Measurements from ENCODE around the gene DNAJC25.

The DNAJC25 gene

DNA sequence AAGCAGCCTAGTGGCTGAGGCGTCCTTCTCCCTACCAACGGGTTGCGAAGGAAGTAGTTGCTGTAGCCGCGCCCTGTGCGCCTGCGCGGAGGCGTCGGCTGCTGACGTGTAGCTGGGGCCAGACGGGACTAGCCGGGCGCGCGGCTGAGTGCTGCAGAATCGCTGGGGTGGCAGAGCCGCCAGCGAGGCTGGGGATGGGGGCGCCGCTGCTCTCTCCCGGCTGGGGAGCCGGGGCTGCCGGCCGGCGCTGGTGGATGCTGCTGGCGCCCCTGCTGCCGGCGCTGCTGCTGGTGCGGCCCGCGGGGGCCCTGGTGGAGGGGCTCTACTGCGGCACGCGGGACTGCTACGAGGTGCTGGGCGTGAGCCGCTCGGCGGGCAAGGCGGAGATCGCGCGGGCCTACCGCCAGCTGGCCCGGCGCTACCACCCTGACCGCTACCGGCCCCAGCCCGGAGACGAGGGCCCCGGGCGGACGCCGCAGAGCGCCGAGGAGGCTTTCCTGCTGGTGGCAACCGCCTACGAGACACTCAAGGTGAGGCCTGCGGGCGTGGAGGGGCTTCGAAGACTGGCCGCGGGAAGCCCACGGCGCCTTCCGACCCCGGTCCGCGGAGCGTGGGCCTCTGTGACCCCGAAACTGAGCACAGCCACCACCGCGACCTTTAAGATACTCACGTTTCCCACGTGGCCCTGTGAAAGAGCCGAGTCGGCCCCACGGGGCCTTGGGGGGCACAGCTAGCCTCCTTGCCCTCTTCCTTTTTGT, at the start of gene DNAJC25:
TSS of gene DNAJC25 (plus strand) at position 121 of the 758 bp plus-strand sequence. CDS start at position 195, 74 bp downstream.
- in situ Hi-C loops (cut with MboI; ENCODE audit: low sequenced_read_pairs) = no loop called here
- no peaks in the 10 kb centered on the region for H3K27me3 ChIP-seq (ENCODE audit: low read depth)
- H3K4me3 ChIP-seq = peak within 1 kb of the TSS; percentile 65
- no peaks in the 10 kb centered on the region for H3K36me3 ChIP-seq (replicated peaks)
- H3K9me3 ChIP-seq = no peaks in the 10 kb centered on the region
- DNase-seq (ENCODE audit: low spot score in 2 of 2) = peak; percentile 95 to 96
- H3K4me1 ChIP-seq = peaks cover 10% of the 10 kb centered on the region

DNA sequence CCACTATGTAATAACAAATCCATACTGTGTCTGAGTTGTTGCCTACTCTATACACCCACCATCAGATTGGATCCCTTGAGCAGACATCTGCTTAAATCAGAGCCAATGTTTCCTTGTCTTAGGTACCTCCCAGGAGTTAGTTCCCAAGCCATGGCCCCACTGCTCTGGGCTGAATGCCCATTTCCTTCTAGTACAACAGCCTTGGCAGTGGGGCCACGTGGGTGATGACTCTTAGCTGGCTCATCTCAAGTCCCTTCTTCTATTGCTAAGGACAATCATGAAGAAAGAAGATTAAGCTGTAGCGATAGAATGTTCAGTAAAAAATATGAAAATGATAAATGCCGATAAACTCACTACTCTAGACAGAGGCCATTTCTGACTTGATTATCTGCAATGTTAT, 48.2 kb upstream of the DNAJC25 start:
- Histone ChIP-seq H3K4me3 (no peak overlapping the region), H3K36me3 (replicated peaks) (peaks cover 64% of the 10 kb centered on the region), H3K9me3 (no peaks in the 10 kb centered on the region), H3K4me1 (no peaks in the 10 kb centered on the region), H3K27me3 (ENCODE audit: low read depth) (no peaks in the 10 kb centered on the region)
- in situ Hi-C loops (cut with MboI; ENCODE audit: low sequenced_read_pairs) = no loop called here
- DNase-seq (ENCODE audit: low spot score in 2 of 2) = no peak

DNA sequence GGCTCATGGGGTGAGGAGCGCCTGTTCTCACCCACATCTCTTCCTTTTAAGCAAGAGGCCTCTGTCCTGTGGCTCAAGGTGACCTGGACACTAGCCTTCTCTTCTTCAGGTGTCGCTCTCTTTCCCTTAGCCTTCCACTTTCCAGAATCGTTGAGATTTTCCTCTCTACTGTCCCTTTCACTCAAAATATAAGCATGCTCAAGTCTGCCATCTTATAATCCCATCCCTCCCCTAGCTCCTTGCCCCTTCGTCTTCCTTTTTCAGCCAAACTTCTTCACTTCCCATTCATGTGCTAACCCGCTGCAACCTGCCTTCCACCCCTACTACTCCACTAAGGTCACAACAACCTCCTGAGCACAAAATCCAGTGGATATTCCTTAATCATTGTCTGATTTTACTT, 44.8 kb upstream of the DNAJC25 start:
- Histone ChIP-seq H3K4me3 (no peak overlapping the region), H3K27me3 (ENCODE audit: low read depth) (no peaks in the 10 kb centered on the region), H3K36me3 (replicated peaks) (peaks cover 46% of the 10 kb centered on the region), H3K4me1 (no peaks in the 10 kb centered on the region), H3K9me3 (no peaks in the 10 kb centered on the region)
- in situ Hi-C loops (cut with MboI; ENCODE audit: low sequenced_read_pairs) = no loop called here
- DNase-seq (ENCODE audit: low spot score in 2 of 2) = no peak

DNA sequence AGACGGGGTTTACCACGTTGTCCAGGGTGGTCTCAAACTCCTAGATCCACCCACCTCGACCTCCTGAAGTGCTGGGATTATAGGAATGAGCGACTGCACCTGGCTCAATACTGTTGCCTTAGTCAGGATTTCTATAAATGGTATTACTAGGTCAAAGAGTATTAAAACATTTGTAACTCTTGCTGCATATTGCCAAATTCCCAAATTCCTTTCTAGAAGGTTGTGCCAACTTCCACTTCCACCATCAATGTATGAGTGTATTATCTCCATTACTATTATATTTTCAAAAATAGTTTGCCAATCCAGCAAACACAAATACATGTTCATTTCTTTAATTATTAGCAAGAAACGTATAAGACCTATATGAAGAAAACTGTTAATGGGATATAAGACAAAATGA, 42.3 kb upstream of the DNAJC25 start:
- Histone ChIP-seq H3K36me3 (replicated peaks) (peaks cover 47% of the 10 kb centered on the region), H3K27me3 (ENCODE audit: low read depth) (no peaks in the 10 kb centered on the region), H3K4me3 (no peak overlapping the region), H3K4me1 (no peaks in the 10 kb centered on the region), H3K9me3 (no peaks in the 10 kb centered on the region)
- in situ Hi-C loops (cut with MboI; ENCODE audit: low sequenced_read_pairs) = no loop called here
- DNase-seq (ENCODE audit: low spot score in 2 of 2) = no peak

DNA sequence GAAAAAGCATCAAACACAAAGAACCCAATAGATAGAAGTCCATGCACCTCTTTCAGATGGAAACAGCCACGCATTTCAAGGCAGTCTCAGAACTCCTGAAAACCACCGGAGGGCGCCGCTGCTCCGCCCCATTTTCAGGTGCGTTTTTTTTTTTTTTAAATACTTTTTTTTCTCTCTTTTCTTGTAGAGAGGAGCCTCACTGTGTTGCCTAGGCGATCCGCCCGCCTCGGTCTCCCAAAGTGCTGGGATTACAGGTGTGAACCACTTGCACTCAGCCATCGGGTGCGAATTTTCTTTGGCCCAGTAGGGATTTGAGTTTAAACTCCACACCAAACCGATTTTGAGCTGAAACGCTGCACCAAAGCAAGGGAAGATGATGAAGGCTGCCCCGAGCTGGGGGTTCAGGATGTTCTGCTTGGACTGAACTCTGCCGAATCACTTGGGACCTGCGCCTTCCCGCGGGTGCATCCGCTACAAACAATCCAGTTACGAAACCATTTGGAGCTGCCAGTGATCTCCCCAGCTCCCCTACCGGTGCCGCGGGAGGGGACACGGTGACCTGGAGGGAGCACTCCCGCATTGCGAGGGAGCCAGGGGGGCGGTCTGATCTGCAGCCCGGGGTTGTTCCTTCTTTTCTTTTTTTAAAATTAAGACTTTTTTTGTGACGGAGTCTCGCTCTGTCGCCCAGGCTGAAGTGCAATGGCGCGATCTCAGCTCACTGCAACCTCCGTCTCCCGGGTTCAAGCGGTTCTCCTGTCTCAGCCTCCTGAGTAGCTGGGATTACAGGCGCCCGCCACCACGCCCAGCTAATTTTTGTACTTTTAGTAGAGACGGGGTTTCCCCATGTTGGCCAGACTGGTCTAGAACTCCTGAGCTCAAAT, 33.0 kb upstream of the DNAJC25 start:
- H3K36me3 ChIP-seq (replicated peaks) = peaks cover 31% of the 10 kb centered on the region
- peak; percentile 63 to 75 for DNase-seq (ENCODE audit: low spot score in 2 of 2)
- H3K27me3 ChIP-seq (ENCODE audit: low read depth) = no peaks in the 10 kb centered on the region
- no peaks in the 10 kb centered on the region; the same call in 1 of the 2 replicates for H3K4me1 ChIP-seq
- in situ Hi-C loops (cut with MboI; ENCODE audit: low sequenced_read_pairs) = loop anchor here (10.0 kb wide), 1 partner anchor 97 kb away; no protein-coding TSS in a partner anchor
- no peaks in the 10 kb centered on the region for H3K9me3 ChIP-seq
- peak overlapping the region; percentile 55 for H3K4me3 ChIP-seq

DNA sequence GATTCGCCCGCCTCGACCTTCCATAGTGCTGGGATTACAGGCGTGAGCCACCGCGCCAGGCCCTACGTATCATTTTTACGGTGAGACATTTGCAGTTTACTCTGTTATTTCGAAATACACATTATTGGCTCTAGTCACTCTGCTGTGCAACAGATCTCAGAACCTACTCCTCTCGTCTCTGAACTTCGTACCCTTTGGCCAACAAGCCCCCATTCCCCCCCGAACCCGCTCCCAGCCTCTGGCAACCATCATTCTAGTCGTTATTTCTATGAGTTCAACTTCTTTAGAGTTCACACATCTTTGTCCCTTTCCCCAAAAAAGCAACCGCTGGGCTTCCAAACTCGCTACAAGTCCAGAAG, 32.4 kb upstream of the DNAJC25 start:
- H3K4me3 ChIP-seq = peak overlapping the region; percentile 55
- peaks cover 26% of the 10 kb centered on the region for H3K36me3 ChIP-seq (replicated peaks)
- in situ Hi-C loops (cut with MboI; ENCODE audit: low sequenced_read_pairs) = loop anchor here (10.0 kb wide), 1 partner anchor 96 kb away; no protein-coding TSS in a partner anchor
- peak in 1 of 2 experiments; percentile 32 for DNase-seq (ENCODE audit: low spot score in 2 of 2)
- H3K9me3 ChIP-seq = no peaks in the 10 kb centered on the region
- no peaks in the 10 kb centered on the region; the same call in 1 of the 2 replicates for H3K4me1 ChIP-seq
- no peaks in the 10 kb centered on the region for H3K27me3 ChIP-seq (ENCODE audit: low read depth)

DNA sequence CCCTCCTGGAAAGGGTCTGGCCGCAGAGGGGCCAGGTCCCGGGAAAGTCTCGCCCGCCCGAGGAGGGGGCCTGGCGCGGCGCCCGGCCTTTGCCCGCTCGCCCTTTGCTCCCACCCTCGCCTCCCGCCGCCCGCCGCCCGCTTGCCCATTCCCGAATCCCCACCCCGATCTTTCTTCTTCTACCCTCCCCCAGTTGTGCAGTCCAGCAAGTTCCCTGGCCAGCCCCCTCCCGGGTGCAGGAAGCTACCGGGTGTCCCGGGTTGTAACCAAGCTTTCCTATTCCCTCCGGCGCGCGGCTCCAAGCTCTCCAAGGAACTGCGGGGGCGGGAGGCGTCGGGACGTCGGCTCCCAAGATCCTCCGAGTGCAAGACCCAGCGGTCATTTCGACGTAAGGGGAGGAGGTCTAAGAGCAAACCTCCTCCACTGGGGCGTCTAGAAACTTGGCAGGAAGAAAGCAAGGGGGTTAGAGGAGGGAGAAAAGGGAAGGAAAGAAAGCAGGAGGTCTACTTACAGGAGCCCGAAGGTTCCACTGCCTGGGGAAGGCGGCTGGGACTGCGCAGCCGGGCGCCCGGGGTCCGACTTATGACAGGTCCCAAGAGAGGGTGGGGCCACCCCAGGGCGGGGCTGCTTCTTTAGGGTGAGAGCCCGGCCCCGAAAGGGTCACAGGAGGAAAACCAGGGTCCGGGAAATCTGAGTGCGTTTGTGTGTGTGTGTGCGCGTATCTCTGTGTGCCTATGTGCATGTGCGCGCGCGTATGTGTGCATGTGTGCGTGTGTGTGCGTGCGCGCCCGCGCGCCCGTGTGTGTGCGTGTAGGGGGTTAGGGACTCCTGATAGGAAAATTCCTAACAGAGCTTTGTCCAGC, 31.8 kb upstream of the DNAJC25 start, which contains the start of gene PTGR1:
TSS of gene PTGR1 (minus strand) at position 556 of the 863 bp plus-strand sequence. CDS start 2,225 bp downstream, outside the sequence.
- no peaks in the 10 kb centered on the region for H3K27me3 ChIP-seq (ENCODE audit: low read depth)
- H3K4me1 ChIP-seq = no peaks in the 10 kb centered on the region; the same call in 1 of the 2 replicates
- peak within 1 kb of the TSS; percentile 55 for H3K4me3 ChIP-seq
- no peaks in the 10 kb centered on the region for H3K9me3 ChIP-seq
- peaks cover 22% of the 10 kb centered on the region for H3K36me3 ChIP-seq (replicated peaks)
- in situ Hi-C loops (cut with MboI; ENCODE audit: low sequenced_read_pairs) = loop anchor here (10.0 kb wide), 1 partner anchor 95 kb away; no protein-coding TSS in a partner anchor
- DNase-seq (ENCODE audit: low spot score in 2 of 2) = peak; percentile 77 to 88

DNA sequence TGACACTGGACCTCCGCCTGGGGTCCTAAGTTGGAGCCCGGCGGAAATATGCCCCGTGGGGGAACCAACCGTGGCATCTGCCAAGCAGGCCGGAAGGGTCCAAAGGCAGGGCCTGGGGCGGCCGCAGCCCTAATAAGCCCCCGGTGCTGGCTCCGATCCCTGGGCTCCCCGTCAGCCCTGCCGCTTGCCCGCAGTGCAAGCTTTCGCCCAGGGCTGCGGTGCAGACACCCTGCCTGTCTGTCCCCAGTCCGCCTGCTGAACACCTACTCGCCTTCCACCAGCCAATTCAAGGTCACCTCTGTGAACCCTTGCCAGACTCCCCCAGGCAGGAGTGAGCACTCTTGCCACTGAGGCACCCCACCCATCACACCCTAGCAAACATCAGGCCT, 31.2 kb upstream of the DNAJC25 start:
- H3K4me3 ChIP-seq = peak overlapping the region; percentile 55; the same call in 1 of the 2 replicates
- no peaks in the 10 kb centered on the region for H3K27me3 ChIP-seq (ENCODE audit: low read depth)
- H3K4me1 ChIP-seq = no peaks in the 10 kb centered on the region; the same call in 1 of the 2 replicates
- H3K36me3 ChIP-seq (replicated peaks) = peaks cover 22% of the 10 kb centered on the region
- in situ Hi-C loops (cut with MboI; ENCODE audit: low sequenced_read_pairs) = loop anchor here (10.0 kb wide), 1 partner anchor 95 kb away; no protein-coding TSS in a partner anchor
- no peaks in the 10 kb centered on the region for H3K9me3 ChIP-seq
- DNase-seq (ENCODE audit: low spot score in 2 of 2) = no peak

DNA sequence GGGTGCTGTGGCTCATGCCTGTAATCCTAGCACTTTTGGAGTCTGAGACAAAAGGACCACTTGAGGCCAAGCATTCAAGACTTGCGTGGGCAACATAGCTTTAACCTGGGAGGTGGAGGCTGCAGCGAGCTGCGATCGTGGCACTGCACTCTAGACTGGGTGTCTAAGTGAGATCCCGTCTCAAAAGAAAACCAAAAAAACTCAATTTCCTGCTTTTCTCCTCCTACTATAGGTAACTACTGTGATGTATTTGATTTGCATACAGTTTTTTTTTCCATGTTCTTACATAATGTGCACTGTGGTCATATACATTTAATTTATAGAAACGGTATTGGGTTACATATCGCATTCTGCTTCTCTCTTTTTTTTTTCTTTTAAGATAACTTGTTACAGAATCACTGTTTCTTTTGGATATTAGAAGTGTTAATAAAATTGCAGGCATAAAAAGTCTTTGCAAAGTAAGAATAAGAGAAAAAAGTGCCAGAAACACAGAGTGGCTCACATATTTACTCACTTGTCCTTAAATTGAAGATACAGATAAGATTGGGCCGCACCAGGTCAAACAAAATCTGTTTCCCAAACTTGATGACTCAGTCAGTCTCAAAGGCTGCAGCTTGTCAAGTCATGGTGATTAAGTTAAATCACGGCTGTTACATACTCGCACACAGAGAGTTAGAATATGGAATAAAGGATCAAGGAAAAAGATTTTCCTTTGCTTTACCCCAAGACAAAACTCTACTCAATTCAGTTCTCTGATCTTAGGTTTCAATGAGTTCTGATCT, 29.7 kb upstream of the DNAJC25 start:
- no peaks in the 10 kb centered on the region for H3K27me3 ChIP-seq (ENCODE audit: low read depth)
- no peaks in the 10 kb centered on the region; the same call in 1 of the 2 replicates for H3K4me1 ChIP-seq
- peaks cover 9% of the 10 kb centered on the region for H3K36me3 ChIP-seq (replicated peaks)
- in situ Hi-C loops (cut with MboI; ENCODE audit: low sequenced_read_pairs) = no loop called here
- no peak for DNase-seq (ENCODE audit: low spot score in 2 of 2)
- no peak overlapping the region for H3K4me3 ChIP-seq
- no peaks in the 10 kb centered on the region for H3K9me3 ChIP-seq

DNA sequence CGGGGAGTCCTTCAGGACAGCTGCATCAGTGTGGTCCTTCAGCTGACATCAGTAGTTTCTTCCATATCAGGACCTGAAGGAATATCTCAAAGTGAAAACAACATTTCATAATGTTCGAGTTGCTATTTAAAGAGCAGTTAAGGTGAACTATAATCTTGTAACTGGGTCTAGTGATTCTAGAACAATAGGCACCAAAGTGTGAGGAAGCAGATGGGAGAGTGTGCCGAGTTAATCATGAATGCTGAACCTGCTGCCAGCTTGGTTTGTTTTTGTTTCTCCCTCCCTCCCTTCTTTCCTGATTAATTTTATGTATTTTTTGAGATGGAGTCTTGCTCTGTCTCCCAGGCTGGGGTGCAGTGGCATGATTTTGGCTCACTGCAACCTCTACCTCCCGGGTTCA, 28.1 kb upstream of the DNAJC25 start:
- H3K36me3 ChIP-seq (replicated peaks) = no peaks in the 10 kb centered on the region
- H3K4me1 ChIP-seq = no peaks in the 10 kb centered on the region; the same call in 1 of the 2 replicates
- in situ Hi-C loops (cut with MboI; ENCODE audit: low sequenced_read_pairs) = no loop called here
- no peak overlapping the region for H3K4me3 ChIP-seq
- no peaks in the 10 kb centered on the region for H3K27me3 ChIP-seq (ENCODE audit: low read depth)
- no peak for DNase-seq (ENCODE audit: low spot score in 2 of 2)
- H3K9me3 ChIP-seq = no peaks in the 10 kb centered on the region

DNA sequence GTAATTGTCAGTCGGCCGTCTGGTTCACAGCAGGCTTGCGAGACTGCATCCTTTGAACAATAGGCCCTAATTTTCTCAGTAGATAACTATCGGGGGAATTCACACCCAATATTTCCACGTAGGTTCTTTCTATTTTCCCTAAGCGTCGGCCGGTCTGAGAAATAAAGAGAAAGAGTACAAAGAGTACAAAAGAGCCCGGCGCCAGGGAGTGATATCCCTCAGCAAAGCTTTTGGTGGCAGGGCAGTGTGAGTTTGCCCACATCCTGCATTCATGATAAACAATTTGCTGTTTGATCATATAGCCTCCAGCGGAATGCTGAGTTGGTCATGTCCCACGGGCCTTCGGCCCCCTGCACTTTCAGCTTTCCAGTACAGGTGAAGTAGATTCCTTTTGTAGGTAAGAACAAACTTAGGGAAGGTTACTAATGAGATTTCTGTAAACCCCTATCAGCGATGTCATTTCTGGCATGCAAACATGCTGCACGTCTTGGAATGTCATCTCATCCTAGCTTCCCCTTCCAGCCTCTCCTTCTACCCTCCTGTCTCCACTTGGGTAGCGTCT, 27.0 kb upstream of the DNAJC25 start:
- no peaks in the 10 kb centered on the region for H3K9me3 ChIP-seq
- DNase-seq (ENCODE audit: low spot score in 2 of 2) = no peak
- no peaks in the 10 kb centered on the region for H3K36me3 ChIP-seq (replicated peaks)
- no peaks in the 10 kb centered on the region for H3K27me3 ChIP-seq (ENCODE audit: low read depth)
- in situ Hi-C loops (cut with MboI; ENCODE audit: low sequenced_read_pairs) = no loop called here
- no peaks in the 10 kb centered on the region; the same call in 1 of the 2 replicates for H3K4me1 ChIP-seq
- no peak overlapping the region for H3K4me3 ChIP-seq

DNA sequence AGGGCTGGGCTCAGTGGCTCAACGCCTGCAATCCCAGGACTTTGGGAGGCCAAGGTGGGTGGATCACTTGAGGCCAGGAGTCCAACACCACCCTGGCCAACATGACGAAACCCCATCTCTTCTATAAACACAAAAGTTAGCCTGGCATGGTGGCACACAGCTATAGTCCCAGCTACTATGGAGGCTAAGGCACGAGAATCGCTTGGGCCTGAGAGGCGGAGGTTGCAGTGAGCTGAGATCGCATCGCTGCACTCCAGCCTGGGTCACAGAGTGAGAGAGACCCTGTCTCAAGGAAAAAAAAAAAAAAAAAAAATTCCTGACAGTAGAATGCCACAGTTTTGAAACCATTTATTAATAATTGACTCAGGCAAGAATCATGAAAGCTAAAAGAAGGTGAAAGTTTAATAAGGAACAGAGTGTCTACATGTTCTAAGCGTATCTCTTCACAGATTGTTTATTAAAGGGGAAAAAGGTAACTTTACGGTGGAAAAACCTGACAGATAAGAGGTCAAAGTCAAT, 26.0 kb upstream of the DNAJC25 start:
- Histone ChIP-seq H3K4me3 (no peak overlapping the region), H3K36me3 (replicated peaks) (no peaks in the 10 kb centered on the region), H3K9me3 (no peaks in the 10 kb centered on the region), H3K4me1 (no peaks in the 10 kb centered on the region), H3K27me3 (ENCODE audit: low read depth) (no peaks in the 10 kb centered on the region)
- DNase-seq (ENCODE audit: low spot score in 2 of 2) = no peak
- in situ Hi-C loops (cut with MboI; ENCODE audit: low sequenced_read_pairs) = no loop called here
